H1 (cell line): ENCODE measurements around the gene ZFYVE1. TPM values are rescaled to one million over a fixed set of nuclear protein-coding genes. Genes with fewer than 3 reads are reported as not detected.

Experiments
- CTBP2 ChIP-seq: IDR thresholded peaks from 2 replicates; pipeline ENCODE4 v1.7.0; 2011; ENCODE audit warnings: borderline replicate concordance, mild to moderate bottlenecking, moderate library complexity, mixed read lengths, low read length; ENCODE audit not compliant: insufficient read depth, insufficient read length
- NRF1 ChIP-seq: IDR thresholded peaks from 2 replicates; pipeline ENCODE4 v1.6.1; 2011; ENCODE audit warnings: mild to moderate bottlenecking, low read depth, low read length, improper control_type of control experiment
- USF2 ChIP-seq: IDR thresholded peaks from 2 replicates; pipeline ENCODE4 v1.6.1; 2011; ENCODE audit warnings: low read length, improper control_type of control experiment
- polyA plus RNA-seq, 7 experiments: library from polyadenylated mRNA; depleted of rRNA in 3 of 7; stranded (reverse) in 5 of 7; unstranded in 2 of 7; fragments of >200 nt in 5 of 7; fragments of 200-250 nt in 2 of 7; gene quantifications; 1 replicate in 5 of 7; 2 replicates in 1 of 7; 4 replicates in 1 of 7; pipeline versions ENCODE4 v1.2.1 to v1.2.3, GENCODE V29; 2011 to 2013; ENCODE audit warnings: missing spikeins in 2 of 7, mixed read lengths in 2 of 7
- total RNA-seq: library from RNA; stranded (reverse); fragmentation: NEBNext Ultra II Directional; extraction: Animal tissue kit (Norgen Biotek cat#: 25700); gene quantifications from 2 replicates; pipeline ENCODE4 v1.2.1, GENCODE V29; 2021

The ZFYVE1 gene
- total and polyA plus RNA-seq, 2 of the 8 experiments (the other 6 are each of a cell fraction or from before 2014, with no cell fraction given) = 9.8 to 12.5 TPM

GRCh38 chr14:72925171-72925759, 101.6 kb downstream of the ZFYVE1 start (continued):
- TF ChIP-seq USF2 (no peak), NRF1 (no peak), CTBP2 (no peak)
